ENCODE data around the gene LINGO4.

DNA sequence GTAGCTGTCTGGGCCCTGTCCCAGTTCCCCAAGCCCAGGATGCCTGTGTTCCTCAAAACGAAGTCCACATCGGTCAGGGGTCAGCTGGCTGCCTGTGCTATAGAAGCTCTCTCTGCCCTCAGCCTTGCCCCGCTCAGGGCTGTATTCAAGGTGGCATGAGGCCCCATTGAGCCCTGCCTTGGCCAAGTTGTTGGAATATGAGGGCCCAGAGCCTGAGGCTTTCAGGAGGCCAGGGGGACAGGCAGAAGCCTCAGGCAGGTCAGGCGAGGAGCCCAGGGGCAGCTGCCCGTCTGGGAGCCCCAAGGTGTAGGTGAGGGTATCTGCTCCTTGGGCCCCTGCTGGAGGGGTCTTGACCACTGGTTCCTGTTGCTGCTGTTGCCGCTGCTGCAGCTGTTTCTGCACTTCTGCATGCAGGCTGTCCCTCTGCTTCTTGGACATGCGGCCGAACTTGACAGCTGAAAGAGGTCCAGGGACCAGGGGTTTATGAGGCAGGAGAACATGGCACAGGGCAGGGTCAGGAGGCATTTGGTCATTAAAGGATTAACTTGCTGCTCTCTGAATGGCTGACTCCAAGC is 9.8 kb upstream of the LINGO4 start:
- TF ChIP-seq, protein P1, sequence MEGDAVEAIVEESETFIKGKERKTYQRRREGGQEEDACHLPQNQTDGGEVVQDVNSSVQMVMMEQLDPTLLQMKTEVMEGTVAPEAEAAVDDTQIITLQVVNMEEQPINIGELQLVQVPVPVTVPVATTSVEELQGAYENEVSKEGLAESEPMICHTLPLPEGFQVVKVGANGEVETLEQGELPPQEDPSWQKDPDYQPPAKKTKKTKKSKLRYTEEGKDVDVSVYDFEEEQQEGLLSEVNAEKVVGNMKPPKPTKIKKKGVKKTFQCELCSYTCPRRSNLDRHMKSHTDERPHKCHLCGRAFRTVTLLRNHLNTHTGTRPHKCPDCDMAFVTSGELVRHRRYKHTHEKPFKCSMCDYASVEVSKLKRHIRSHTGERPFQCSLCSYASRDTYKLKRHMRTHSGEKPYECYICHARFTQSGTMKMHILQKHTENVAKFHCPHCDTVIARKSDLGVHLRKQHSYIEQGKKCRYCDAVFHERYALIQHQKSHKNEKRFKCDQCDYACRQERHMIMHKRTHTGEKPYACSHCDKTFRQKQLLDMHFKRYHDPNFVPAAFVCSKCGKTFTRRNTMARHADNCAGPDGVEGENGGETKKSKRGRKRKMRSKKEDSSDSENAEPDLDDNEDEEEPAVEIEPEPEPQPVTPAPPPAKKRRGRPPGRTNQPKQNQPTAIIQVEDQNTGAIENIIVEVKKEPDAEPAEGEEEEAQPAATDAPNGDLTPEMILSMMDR (IDR thresholded peaks at IDR 0.05), result no peak
- no peak for TF ChIP-seq POLR2A (IDR thresholded peaks at IDR 0.05)
